Measurements from ENCODE around the gene ZFYVE21.
"Not testable (repeated sequence)": the region's sequence is repeated elsewhere in the genome, so short reads cannot be mapped to it uniquely, and the experiment has no call there.

The ZFYVE21 gene

DNA sequence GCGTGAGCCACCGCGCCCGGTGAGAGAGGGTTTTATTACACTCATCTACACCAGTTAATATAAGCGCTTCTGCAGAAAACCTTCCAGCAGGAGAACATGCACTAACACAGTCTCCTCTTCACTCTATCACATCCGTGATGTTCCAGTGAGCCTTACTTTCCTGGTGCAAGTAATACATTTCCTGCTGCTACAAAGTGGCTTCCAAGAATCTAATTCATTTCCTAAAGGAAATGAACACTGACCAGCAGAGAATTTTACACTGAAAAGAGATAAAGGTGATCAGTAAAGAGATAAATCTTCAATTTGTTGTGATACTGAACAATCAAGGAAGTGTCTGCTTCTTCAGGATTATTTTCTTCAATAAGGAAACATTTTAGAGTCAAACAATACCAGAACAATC lies 39.5 kb downstream of the ZFYVE21 start:
- in situ Hi-C loops (cut with HindIII; ENCODE audit: low sequenced_read_pairs), result no loop called here

DNA sequence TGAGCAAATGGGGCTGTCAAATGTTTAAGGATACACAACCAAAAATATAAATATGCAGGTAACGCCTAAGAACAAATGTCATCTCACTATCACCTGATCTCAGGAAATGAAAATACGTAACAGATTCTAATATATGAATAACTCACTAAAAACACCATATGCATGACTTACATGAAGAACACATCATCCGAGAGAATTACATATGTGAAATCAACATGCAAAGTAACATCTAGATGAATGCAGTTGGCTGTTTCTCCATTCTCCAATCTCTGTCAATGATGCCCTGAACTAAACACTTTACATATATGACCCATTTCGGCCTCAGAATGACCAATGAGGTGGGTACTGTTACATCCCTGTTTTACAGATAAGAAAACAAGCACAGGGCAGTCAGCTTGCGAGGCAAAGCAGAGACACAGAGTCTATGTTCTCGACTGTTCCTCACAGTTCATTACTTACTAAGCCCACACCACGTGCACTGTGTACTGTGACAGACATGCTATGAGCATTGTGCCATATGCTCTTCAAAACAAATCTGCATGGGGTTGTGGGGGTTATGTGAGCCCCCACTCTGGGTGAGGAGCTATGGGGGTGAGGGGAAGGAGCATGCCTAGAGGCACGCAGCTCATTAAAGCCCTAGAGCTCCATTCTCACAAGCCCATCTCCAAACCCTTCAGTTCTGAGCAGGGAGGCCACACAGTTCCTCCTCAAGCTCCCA lies 42.6 kb downstream of the ZFYVE21 start:
- in situ Hi-C loops (cut with HindIII; ENCODE audit: low sequenced_read_pairs), result no loop called here

DNA sequence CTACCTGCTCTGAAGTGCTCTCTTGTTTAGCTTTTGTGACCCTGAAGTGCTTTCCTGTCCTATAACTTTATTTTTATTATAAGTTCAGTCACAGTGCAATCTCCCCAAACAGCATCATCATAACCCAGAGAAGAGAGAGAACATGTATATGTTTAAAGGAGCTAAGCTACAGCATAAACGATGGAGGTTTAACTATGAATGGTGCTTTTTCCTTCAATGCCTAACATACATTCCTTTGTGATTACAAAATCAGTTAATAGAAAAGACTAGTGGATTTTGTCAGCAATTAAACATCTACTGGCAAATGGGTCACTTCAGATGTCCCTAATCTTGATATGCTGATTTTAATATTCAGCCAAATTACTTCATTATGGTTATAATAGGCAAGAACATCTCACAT lies 46.4 kb downstream of the ZFYVE21 start:
- in situ Hi-C loops (cut with HindIII; ENCODE audit: low sequenced_read_pairs), result no loop called here

DNA sequence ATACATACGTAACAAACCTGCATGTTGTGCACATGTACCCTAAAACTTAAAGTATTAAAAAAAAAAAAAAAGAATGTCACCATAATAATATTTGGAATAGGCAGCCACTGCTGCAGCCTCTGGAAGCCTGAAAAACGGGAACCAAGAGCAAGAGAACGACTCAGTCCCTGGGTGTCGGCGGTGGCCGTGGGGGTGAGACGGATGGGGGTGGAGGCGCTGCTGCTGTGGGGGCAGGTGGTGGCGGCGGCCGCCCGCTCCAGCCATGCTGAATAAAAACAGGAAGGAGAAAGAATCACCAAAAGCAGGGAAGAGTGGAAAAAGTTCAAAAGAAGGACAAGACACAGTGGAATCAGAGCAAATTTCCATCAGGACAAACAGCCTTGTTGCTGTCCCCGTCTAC lies 46.9 kb downstream of the ZFYVE21 start:
- in situ Hi-C loops (cut with HindIII; ENCODE audit: low sequenced_read_pairs), result no loop called here

DNA sequence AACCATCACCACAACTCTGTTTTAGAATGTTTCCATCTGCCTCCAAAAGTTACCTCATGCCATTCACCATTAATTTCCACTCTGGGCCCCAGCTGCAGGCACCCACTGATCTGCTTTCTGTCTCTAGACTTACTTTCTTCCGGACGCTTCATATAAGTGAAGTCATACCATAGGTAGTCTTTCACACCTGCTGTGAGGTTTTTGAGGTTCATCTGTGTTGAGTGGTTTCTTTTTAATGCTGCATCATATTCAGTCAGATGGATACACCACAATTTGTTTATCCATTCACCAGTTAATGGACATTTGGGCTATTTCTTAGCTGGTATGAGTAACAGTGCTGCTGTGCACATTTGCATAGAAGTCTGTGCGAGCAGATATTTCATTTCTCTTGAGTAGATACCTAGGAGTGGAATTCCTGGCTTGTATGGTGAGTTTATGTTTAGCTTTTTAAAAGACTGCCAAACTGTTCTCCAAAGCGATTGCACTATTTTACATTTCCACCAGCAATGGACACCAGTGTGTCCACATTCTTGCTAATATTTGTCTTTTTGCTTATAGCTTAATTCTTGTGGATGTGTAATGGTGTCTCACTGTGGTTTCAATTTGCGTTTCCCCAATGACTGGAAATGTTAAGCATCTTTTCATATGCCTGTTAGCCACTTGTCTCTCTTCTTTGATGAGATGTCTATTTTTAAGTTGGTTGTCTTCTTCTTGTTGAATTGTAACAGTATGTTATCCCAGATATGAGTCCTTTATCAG lies 48.3 kb downstream of the ZFYVE21 start:
- in situ Hi-C loops (cut with HindIII; ENCODE audit: low sequenced_read_pairs), result no loop called here

DNA sequence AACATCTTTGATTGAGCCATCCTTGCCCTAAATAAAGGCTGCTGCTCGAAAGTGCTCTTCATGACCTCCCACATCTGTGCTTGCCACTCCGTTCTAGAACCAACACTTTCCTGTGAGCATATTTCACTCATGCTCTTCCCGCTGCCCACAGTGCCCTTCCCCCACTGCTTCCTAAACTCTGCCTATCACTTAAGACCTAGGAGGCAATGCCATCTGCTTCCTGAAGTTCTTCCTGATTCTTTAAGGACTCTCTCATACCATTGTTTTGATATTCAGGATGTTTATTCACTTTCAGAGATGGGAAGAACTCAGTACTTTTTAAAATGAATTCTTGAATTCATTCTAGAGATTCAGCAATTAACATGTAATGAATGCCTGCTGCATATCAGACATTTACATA lies 49.9 kb downstream of the ZFYVE21 start:
- in situ Hi-C loops (cut with HindIII; ENCODE audit: low sequenced_read_pairs), result no loop called here

DNA sequence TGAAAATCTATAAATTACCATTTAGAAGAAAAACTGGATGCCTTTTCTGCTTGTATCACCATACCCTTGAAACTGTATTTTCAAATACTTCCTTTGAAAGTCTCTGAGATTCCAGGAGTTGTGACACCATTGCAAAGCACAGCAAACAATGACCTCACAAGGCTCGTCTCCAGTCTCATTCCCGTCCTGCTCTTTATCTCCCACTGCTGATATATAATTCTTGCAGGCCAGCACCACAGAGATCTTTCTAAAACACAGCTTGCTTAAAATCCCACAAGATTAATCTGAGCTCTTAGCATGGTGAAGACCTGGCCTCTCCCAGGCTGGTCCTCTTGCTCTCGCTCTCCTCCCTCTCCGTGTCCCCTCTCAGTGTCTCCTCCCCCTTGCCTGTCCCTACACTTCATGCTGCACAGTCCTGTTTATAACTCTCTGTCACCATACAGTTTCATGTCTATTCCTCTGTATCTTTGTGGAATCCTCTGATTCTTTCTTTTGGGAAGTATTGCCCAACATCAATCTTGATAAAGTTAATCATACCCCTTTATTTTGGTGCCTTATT lies 51.8 kb downstream of the ZFYVE21 start:
- in situ Hi-C loops (cut with HindIII; ENCODE audit: low sequenced_read_pairs), result no loop called here

DNA sequence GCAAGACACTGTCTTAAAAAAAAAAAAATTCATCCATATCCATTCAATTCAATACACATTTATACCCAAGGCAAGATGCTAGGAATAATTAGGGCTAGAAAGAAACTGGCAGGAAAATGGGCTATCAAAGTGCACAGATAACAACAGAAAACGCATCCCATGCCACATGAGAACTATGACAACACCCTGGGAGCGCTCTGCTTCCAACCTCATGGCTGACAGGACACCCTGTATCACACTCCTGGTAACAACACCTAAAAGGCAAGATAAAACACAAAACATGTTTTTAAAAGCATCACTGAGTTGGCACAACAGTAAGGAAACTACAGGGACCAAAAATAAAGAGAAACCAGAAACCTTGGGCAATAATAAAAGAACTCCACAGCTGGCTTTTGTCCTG lies 54.9 kb downstream of the ZFYVE21 start:
- in situ Hi-C loops (cut with HindIII; ENCODE audit: low sequenced_read_pairs), result no loop called here

DNA sequence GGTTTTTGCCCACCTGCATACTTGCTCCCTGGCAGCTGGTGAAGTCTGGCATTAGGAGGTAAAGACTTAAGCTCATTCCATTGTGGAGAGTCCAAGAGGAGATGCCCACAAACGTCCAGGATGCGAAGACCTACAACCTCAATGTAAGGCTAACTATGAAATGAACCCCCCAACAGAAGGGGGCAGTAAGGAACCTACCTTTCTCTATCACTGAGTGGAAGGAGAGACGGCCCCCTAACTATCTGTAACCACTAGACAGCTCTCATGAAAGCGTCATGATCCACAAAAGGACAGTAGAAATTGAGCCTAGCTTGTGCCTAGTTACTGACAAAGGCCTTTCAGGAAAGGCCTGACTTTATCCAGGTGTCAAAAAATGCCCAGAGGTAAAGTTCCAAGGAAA lies 55.3 kb downstream of the ZFYVE21 start:
- in situ Hi-C loops (cut with HindIII; ENCODE audit: low sequenced_read_pairs), result no loop called here

DNA sequence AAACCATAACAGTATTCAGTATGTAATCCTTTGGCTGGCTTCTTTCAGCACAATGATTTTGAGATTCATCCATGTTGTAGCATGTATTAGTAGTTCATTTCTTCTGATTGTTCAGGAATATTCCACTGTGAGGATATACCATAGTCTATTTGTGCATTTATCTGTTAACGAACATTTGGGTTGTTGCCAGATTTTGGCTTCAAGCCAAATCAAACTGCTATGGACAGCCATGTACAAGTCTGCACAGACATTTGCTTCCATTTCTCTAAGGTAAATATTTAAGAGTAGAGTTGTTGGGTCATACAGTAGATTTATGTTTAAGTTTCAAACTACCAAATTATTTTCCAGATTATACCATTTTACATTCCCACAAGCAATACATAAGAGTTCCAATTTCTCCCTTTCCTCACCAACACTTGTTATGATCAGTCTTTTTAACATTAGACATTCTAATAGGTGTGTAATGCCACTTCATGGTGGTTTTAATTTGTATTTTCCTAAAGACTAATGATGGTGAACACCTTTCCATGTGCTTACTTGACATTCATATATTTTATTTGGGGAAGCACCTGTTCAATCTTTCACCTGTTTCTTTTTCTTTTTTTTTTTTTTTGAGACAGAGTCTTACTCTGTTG lies 56.6 kb downstream of the ZFYVE21 start:
- in situ Hi-C loops (cut with HindIII; ENCODE audit: low sequenced_read_pairs), result no loop called here

DNA sequence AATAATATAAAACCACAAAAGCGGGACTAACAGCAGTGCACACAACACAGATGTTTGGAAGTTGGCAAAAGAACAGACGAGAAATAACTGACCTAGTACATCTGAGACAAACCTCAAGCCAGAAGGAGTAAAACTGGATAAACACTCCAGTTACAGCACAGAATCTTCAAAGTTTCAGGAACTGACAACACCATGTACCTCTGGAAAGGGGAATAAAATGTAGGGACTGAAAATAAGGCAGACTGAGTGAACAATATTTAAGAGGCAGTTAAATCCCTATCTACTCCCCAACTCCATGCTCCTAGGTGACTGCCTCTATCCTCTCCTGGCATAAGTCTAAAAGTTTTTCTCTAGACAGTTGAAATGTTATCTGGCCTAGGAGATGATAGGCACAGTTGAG lies 57.9 kb downstream of the ZFYVE21 start:
- in situ Hi-C loops (cut with HindIII; ENCODE audit: low sequenced_read_pairs), result no loop called here

DNA sequence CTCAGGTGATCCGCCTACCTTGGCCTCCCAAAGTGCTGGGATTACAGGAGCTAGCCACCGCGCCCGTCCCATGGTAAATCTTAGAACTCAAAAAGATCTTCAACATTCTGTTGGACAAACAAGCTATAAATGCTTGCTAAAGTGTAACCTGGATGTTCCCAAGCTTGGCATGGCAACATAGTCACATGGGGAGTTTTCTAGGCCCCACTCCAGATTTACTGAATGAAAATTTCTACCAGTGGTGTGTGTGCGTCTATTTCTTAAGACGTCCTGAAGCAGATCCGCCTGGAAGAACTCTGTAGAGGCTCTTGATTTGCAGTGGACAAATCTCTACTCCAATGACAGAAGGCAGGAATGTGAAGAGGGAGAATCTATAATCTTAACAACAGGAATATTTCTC lies 59.9 kb downstream of the ZFYVE21 start:
- in situ Hi-C loops (cut with HindIII; ENCODE audit: low sequenced_read_pairs), result no loop called here

DNA sequence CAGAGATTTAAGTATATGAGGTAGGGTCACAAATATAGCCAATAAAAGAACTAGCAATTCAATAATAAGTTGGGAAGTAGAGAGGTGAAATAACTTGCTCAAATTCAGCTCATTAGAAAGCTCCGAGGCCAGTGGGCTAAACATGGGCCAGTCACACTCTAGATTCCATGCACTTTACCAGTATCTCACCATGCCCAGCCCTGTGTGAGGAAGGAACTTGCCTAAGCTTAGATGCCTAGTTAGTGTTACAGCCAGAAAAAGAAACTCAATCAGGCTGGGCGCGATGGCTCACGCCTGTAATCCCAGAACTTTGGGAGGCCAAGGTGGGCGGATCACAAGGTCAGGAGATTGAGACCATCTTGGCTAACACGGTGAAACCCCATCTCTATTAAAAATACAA lies 60.7 kb downstream of the ZFYVE21 start:
- in situ Hi-C loops (cut with HindIII; ENCODE audit: low sequenced_read_pairs), result not testable (repeated sequence)

DNA sequence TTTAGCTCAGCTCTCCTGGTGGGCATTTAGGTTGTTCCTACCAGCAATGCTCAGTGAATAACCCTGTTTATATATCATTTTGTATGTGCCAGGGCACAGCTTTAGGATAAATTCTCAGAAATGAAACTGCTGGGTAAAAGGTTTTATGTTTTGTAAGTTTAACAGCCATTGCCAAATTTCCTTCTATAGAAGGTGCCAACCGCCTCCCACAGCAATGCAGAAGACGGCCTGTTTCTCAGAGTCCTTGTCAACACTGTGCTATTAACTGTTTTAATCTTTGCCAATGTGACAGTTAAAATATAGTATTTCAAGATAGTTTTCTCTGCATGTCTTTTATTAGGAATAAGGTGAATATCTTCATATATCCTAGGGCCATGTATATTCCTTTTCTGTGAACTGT lies 66.8 kb downstream of the ZFYVE21 start:
- in situ Hi-C loops (cut with HindIII; ENCODE audit: low sequenced_read_pairs), result no loop called here
